Testis (tissue), 3 donors: Measurements from ENCODE around the gene WWP2. TPM values are rescaled to one million over a fixed set of nuclear protein-coding genes. Genes with fewer than 3 reads are reported as not detected.
A peak's percentile ranks its signal among the peaks of the same experiment; 100 is the strongest.

ENCODE experiments used
- DNase-seq: peaks from one replicate; pipeline ENCODE4 v3.0.0-alpha.2; 2019
- H3K27ac ChIP-seq, 2 donors: fragments of 200-600 bp; sonication (generic); one replicate each; pipeline ENCODE4 v1.5.1; 2019
- H3K27me3 ChIP-seq: fragments of 200-600 bp; sonication (generic); one replicate; pipeline ENCODE4 v1.5.1; 2019
- H3K36me3 ChIP-seq: fragments of 200-600 bp; sonication (generic); one replicate; pipeline ENCODE4 v1.5.1; 2017; ENCODE audit warnings: low read depth; ENCODE audit errors: missing control alignments
- H3K4me1 ChIP-seq: fragments of 200-600 bp; sonication (generic); one replicate; pipeline ENCODE4 v1.5.1; 2019
- H3K4me3 ChIP-seq, 2 donors: fragments of 200-600 bp; sonication (generic); one replicate each; pipeline ENCODE4 v1.5.1; 2017 to 2019
- H3K9me3 ChIP-seq: fragments of 200-600 bp; sonication (generic); one replicate; pipeline ENCODE4 v1.5.1; 2017
- POLR2A ChIP-seq: fragments of 450-650 bp; IDR thresholded peaks from one replicate; pipeline ENCODE4 v1.6.1; 2017; ENCODE audit warnings: antibody characterized with exemption, mild to moderate bottlenecking, moderate library complexity
- WGBS, 2 donors: methylation state at CpG; one replicate each; pipeline ENCODE4 v1.1.5; 2018; 5-methylcytosine and 5-hydroxymethylcytosine counted together
- intact Hi-C: fragments of 100-400 bp; cut with DNase I; formaldehyde crosslinking; loops from one replicate; pipeline ENCODE4 v1.15.1; 2023; ENCODE audit warnings: low total_unique reads
- polyA plus RNA-seq: library from polyadenylated mRNA; stranded (reverse); fragments of 350-450 nt; fragmentation: Illumina TruSeq; extraction: RNeasy Lipid Tissue Mini Kit (QIAGEN cat#74804); gene quantifications from one replicate; pipeline ENCODE4 v1.2.3, GENCODE V29; 2014; ENCODE audit warnings: low read depth, low replicate concordance; ENCODE audit not compliant: insufficient read depth
- total RNA-seq, 2 donors: library from RNA; depleted of rRNA; stranded (reverse); fragments of >200 nt; gene quantifications; one replicate each; pipeline ENCODE4 v1.2.3, GENCODE V29; 2016
- TF ChIP-seq, protein P1 (sequence below), 3 experiments: fragments of 450-650 bp in 2 of 3; fragments of 200-600 bp in 1 of 3; sonication (generic) in 1 of 3; IDR thresholded peaks; one replicate each; pipeline ENCODE4 v1.5.1; 2016 to 2019; ENCODE audit warnings: antibody characterized with exemption in 3 of 3, mild to moderate bottlenecking in 2 of 3, moderate library complexity in 1 of 3

The WWP2 gene
- total and polyA plus RNA-seq, 3 donors from 2014 or later: 46.4 to 60.6 (median 57.6) TPM

DNA sequence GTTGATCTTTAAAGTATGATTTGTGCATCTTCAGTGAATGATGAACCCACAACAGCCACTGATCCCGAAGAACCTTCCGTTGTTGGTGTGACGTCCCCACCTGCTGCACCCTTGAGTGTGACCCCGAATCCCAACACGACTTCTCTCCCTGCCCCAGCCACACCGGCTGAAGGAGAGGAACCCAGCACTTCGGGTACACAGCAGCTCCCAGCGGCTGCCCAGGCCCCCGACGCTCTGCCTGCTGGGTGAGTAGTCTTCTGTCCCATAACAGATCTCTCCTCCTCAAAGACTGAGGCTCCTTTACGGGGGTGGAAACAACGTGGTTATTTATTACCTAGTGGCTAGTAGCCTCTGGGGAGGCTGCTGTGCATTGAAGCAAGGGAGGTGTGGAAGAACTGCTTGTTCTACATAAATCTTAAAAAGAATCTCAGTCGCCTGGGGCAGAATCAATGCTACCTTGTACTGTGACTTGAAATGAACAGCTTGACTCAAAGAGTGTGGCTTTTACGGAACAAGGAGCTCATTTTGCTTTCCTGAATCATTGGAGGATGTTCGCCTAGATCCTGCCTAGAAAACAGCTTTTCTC lies 126.0 kb downstream of the WWP2 start:
- WGBS, 2 donors: 63 to 73% methylated on average over 15 of the region's 15 CpGs
- no peaks in the 10 kb centered on the region for H3K36me3 ChIP-seq
- intact Hi-C loops: no loop called here

GRCh38 chr16:69889295-69889964 lies 127.3 kb downstream of the WWP2 start:
- H3K4me3 ChIP-seq: no peak overlapping the region
- H3K4me1 ChIP-seq: peaks cover 10% of the 10 kb centered on the region
- H3K27ac ChIP-seq: peak overlapping the region in 1 of 2 donors; percentile 68
- H3K36me3 ChIP-seq: no peaks in the 10 kb centered on the region
- TF ChIP-seq POLR2A: no peak
- TF ChIP-seq, protein P1, sequence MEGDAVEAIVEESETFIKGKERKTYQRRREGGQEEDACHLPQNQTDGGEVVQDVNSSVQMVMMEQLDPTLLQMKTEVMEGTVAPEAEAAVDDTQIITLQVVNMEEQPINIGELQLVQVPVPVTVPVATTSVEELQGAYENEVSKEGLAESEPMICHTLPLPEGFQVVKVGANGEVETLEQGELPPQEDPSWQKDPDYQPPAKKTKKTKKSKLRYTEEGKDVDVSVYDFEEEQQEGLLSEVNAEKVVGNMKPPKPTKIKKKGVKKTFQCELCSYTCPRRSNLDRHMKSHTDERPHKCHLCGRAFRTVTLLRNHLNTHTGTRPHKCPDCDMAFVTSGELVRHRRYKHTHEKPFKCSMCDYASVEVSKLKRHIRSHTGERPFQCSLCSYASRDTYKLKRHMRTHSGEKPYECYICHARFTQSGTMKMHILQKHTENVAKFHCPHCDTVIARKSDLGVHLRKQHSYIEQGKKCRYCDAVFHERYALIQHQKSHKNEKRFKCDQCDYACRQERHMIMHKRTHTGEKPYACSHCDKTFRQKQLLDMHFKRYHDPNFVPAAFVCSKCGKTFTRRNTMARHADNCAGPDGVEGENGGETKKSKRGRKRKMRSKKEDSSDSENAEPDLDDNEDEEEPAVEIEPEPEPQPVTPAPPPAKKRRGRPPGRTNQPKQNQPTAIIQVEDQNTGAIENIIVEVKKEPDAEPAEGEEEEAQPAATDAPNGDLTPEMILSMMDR (IDR thresholded peaks at IDR 0.05): no peak
- H3K27me3 ChIP-seq: no peaks in the 10 kb centered on the region
- 89 to 93% methylated on average over 7 of the region's 7 CpGs for WGBS, 2 donors
- no peaks in the 10 kb centered on the region for H3K9me3 ChIP-seq
- DNase-seq: no peak
- intact Hi-C loops: no loop called here

More for the DNA sequence above, 126.0 kb downstream of the WWP2 start:
- H3K4me3 ChIP-seq: no peak overlapping the region
- TF ChIP-seq, protein P1 (IDR thresholded peaks at IDR 0.05): no peak
- no peak for TF ChIP-seq POLR2A
- peaks cover 10% of the 10 kb centered on the region for H3K4me1 ChIP-seq
- no peaks in the 10 kb centered on the region for H3K9me3 ChIP-seq
- no peak overlapping the region for H3K27ac ChIP-seq
- H3K27me3 ChIP-seq: no peaks in the 10 kb centered on the region
- DNase-seq: no peak

GRCh38 chr16:69890114-69890891 lies 128.2 kb downstream of the WWP2 start:
- intact Hi-C loops: no loop called here
- WGBS, 2 donors: 56 to 60% methylated on average over 17 of the region's 17 CpGs

GRCh38 chr16:69890892-69891282 lies 128.8 kb downstream of the WWP2 start:
- DNase-seq: no peak
- H3K9me3 ChIP-seq: no peaks in the 10 kb centered on the region
- no peaks in the 10 kb centered on the region for H3K36me3 ChIP-seq
- no peak overlapping the region for H3K4me3 ChIP-seq
- H3K27ac ChIP-seq: peak overlapping the region; percentile 14 to 68
- H3K4me1 ChIP-seq: peaks cover 10% of the 10 kb centered on the region
- intact Hi-C loops: no loop called here
- no peak for TF ChIP-seq POLR2A
- TF ChIP-seq, protein P1 (IDR thresholded peaks at IDR 0.05): no peak
- WGBS, 2 donors: 70 to 72% methylated on average over 3 to 8 of the region's 8 CpGs
- no peaks in the 10 kb centered on the region for H3K27me3 ChIP-seq

More at GRCh38 chr16:69890114-69890891, 128.2 kb downstream of the WWP2 start:
- peak; percentile 52 for DNase-seq
- H3K27ac ChIP-seq: peak overlapping the region; percentile 14 to 68
- H3K4me1 ChIP-seq: peaks cover 10% of the 10 kb centered on the region
- H3K4me3 ChIP-seq: no peak overlapping the region
- no peaks in the 10 kb centered on the region for H3K36me3 ChIP-seq
- H3K27me3 ChIP-seq: no peaks in the 10 kb centered on the region
- H3K9me3 ChIP-seq: no peaks in the 10 kb centered on the region
- no peak for TF ChIP-seq POLR2A

DNA sequence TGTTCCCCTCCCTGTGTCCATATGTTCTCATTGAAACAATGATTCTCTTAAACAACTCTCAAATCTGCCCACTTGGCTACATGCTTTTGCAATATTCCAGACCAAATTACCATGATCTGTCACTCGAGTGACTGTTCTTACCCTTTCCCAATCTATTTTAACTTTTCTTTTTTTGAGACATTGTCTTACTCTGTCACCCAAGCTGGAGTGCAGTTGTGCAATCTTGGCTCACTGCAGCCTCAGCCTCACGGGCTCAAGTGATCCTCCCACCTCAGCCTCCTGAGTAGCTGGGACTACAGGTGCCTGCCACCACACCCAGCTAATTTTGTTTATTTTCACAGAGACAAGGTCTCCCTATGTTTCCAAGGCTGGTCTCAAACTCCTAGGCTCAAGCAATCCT lies 130.2 kb downstream of the WWP2 start:
- no peak for DNase-seq
- no peak overlapping the region for H3K4me3 ChIP-seq
- no peak overlapping the region for H3K27ac ChIP-seq
- peaks cover 10% of the 10 kb centered on the region for H3K4me1 ChIP-seq
- H3K27me3 ChIP-seq: no peaks in the 10 kb centered on the region
- intact Hi-C loops: no loop called here
- H3K36me3 ChIP-seq: no peaks in the 10 kb centered on the region
- H3K9me3 ChIP-seq: no peaks in the 10 kb centered on the region
- no peak for TF ChIP-seq POLR2A
- TF ChIP-seq, protein P1 (IDR thresholded peaks at IDR 0.05): no peak
- WGBS, 2 donors: 86 to 87% methylated on average over 2 of the region's 2 CpGs
